Thymus (tissue), 11 donors: ENCODE data around the gene ANKRD55. TPM values are rescaled to one million over a fixed set of nuclear protein-coding genes. Genes with fewer than 3 reads are reported as not detected.
"Not testable (repeated sequence)": the region's sequence is repeated elsewhere in the genome, so short reads cannot be mapped to it uniquely, and the experiment has no call there.

Experiments
- DNase-seq, 9 donors: peaks; one replicate each; pipeline ENCODE4 v3.0.0-alpha.2; 2013; ENCODE audit warnings: low spot score in 9 of 9, low read depth in 6 of 9, missing footprints in 1 of 9
- H3K27ac ChIP-seq, 2 donors: one replicate each; pipeline ENCODE4 v1.5.1; 2013; ENCODE audit warnings: control low read depth in 1 of 2, low read depth in 1 of 2, low read length in 1 of 2, mild to moderate bottlenecking in 1 of 2, moderate library complexity in 1 of 2
- H3K27me3 ChIP-seq, 2 donors: one replicate each; pipeline ENCODE4 v1.5.1; 2013; ENCODE audit warnings: low read length in 1 of 2; ENCODE audit not compliant: control insufficient read depth in 2 of 2, insufficient read depth in 1 of 2
- H3K36me3 ChIP-seq, 2 donors: one replicate each; pipeline ENCODE4 v1.5.1; 2013; ENCODE audit warnings: low read length in 1 of 2, mild to moderate bottlenecking in 1 of 2, moderate library complexity in 1 of 2; ENCODE audit not compliant: control insufficient read depth in 2 of 2, insufficient read depth in 2 of 2
- H3K4me1 ChIP-seq, 2 donors: one replicate each; pipeline ENCODE4 v1.5.1; 2013; ENCODE audit warnings: low read length in 2 of 2; ENCODE audit not compliant: control insufficient read depth in 2 of 2, insufficient read depth in 2 of 2
- H3K4me3 ChIP-seq, 2 donors: one replicate each; pipeline ENCODE4 v1.5.1; 2013; ENCODE audit warnings: low read length in 2 of 2, control low read depth in 1 of 2, mild to moderate bottlenecking in 1 of 2
- H3K9me3 ChIP-seq, 2 donors: one replicate each; pipeline ENCODE4 v1.5.1; 2013; ENCODE audit warnings: low read length in 1 of 2, mild to moderate bottlenecking in 1 of 2; ENCODE audit not compliant: control insufficient read depth in 2 of 2, insufficient read depth in 1 of 2
- WGBS: extraction: QIAGEN DNeasy Blood & Tissue Kit; methylation state at CpG from one replicate; pipeline ENCODE4 v1.1.7; 2013; 5-methylcytosine and 5-hydroxymethylcytosine counted together
- polyA plus RNA-seq: library from polyadenylated mRNA; stranded (reverse); fragments of 200-250 nt; gene quantifications from one replicate; pipeline ENCODE4 v1.2.3, GENCODE V29; 2013
- total RNA-seq: library from RNA; stranded (reverse); fragments of 120-200 nt; gene quantifications from one replicate; pipeline ENCODE4 v1.2.4, GENCODE V29; 2013
- donor health status: healthy.

Gene ANKRD55
- total and polyA plus RNA-seq, 2 donors = 3.5 to 6.7 TPM

DNA sequence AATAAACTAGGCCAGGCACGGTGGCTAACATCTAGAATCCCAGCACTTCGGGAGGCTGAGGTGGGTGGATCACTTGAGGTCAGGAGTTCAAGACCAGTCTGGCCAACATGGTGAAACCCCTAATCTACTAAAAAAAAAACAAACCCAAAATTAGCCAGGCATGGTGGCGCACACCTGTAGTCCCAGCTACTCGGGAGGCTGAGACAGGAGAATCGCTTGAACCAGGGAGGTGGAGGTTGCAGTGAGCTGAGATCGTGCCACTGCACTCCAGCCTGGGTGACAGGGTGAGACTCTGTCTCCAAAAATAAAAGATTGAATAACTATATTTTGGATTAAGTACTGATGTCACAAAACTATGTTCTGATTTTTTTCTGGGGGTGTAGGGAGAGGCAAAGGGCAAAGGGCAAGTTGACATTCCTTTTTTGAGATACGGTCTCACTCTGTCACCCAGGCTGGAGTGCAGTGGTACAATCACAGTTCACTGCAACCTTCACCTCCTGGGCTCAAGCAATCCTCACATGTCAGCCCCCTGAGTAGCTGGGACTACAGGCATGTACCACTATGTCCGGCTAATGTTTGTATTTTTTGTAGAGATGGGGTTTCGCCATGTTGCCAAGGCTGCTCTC, 110.7 kb downstream of the ANKRD55 start:
- DNase-seq, H3K4me3 ChIP-seq, H3K27me3 ChIP-seq, H3K36me3 ChIP-seq, H3K9me3 ChIP-seq, H3K27ac ChIP-seq: not testable (repeated sequence)
- WGBS = 97% methylated on average over 9 of the region's 9 CpGs
- peaks cover 3 to 13% of the 10 kb centered on the region in 2 donors for H3K4me1 ChIP-seq

DNA sequence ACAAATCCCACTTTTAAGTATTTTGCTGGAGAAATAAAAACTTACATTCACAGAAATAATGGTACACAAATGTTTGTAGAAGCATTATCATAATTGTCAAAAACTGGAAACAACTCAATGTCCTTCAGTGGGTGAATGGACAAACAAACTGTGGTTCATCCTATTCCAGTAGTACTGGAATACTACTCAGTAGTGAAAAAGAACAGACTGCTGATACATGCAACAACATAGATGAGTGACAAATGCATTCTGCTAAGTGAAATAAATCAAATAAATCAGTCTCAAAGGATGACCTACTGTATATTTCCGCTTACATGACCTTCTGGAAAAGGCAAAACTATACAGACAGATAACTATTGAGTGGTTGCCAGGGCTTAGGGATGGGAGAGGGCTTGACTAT, 114.1 kb downstream of the ANKRD55 start:
- Histone ChIP-seq H3K9me3 (no peaks in the 10 kb centered on the region), H3K36me3 (no peaks in the 10 kb centered on the region), H3K27me3 (no peaks in the 10 kb centered on the region), H3K4me1 (no peaks in the 10 kb centered on the region), H3K27ac (no peak overlapping the region), H3K4me3 (no peak overlapping the region)
- WGBS = 98% methylated on average over 1 of the region's 1 CpG
- no peak for DNase-seq

DNA sequence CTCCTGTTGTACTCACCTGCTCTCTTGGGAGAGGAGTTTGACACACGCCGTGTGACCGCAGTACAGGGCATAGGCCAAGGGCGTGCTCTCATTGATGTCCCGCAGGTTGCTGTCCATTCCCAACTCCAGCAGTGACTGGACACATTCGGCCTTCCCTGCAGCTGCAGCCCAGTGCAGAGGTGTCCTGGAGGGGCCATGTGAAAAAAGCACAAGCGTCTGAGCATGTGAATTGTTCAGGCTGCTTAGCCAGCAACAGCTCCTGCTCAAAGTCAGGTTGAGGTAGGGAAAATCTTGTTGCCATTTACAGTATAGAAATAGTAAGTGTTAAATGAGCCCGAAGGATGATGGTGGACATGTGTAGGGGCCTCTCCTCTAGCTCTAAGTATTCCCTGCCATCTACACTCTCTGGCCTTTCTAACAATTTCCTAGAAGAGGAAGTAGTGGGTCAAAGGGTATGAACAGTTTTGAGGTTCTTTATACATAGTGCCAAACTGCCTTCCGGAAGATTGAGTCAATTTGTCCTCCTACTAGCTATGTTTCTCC, 116.5 kb downstream of the ANKRD55 start:
- peaks cover 0 to 2% of the 10 kb centered on the region in 2 donors for H3K36me3 ChIP-seq
- H3K4me3 ChIP-seq = no peak overlapping the region
- no peaks in the 10 kb centered on the region for H3K9me3 ChIP-seq
- H3K27ac ChIP-seq = peak overlapping the region in 1 of 2 donors; percentile 31
- no peak for DNase-seq
- no peaks in the 10 kb centered on the region for H3K4me1 ChIP-seq
- H3K27me3 ChIP-seq = no peaks in the 10 kb centered on the region
- WGBS = 93% methylated on average over 9 of the region's 9 CpGs

DNA sequence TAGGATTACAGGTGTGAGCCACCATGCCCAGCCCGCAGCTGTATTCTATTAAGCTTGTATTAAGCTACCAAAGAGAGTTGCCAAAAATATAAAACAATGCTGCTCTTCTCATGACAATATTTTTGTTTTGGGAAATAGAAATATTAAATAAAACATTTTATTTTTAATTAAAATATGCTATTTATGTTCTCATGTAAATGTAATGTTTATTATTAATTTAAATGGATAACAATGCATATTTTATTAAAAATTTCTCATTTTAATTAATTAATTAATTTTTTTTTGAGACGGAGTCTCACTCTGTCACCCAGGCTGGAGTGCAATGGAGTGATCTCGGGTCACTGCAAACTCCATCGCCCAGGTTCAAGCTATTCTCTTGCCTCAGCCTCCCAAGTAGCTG, 117.5 kb downstream of the ANKRD55 start:
- H3K36me3 ChIP-seq = peaks cover 0 to 2% of the 10 kb centered on the region in 2 donors
- DNase-seq = no peak
- H3K27me3 ChIP-seq = no peaks in the 10 kb centered on the region
- H3K9me3 ChIP-seq = no peaks in the 10 kb centered on the region
- H3K4me1 ChIP-seq = no peaks in the 10 kb centered on the region
- no peak overlapping the region for H3K27ac ChIP-seq
- no peak overlapping the region for H3K4me3 ChIP-seq
- WGBS = 97% methylated on average over 4 of the region's 4 CpGs

DNA sequence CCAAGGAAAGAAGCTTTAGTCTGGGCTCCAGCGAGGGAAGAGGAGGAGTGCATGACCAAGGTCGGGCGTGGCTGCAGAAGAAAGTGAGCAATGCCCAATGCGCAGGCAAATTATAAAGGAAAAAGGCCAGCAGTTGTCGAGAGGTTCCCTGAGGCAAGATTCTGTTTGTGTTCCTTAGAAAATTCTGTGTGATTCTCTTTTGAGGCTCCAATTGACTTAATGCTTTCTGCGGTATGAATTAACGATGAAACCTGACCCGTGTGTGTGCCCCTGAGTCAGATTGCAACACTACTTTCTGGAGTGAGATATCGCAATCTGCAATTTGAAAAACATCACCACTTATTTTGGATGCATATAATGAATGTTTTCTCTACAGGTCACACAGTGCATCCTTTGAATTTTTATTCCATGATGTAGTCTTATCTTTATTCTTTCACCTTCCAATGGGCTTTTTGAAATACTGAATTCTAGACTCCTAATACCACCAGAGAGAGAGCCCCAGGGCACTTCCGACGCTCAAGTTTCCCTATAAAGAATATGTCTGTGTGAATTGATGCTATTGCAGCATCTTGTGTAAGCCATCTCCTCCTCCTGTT, 120.5 kb downstream of the ANKRD55 start:
- Histone ChIP-seq H3K27ac (no peak overlapping the region), H3K4me3 (no peak overlapping the region), H3K27me3 (no peaks in the 10 kb centered on the region), H3K36me3 (peaks cover 0 to 2% of the 10 kb centered on the region in 2 donors), H3K4me1 (peaks cover 0 to 9% of the 10 kb centered on the region in 2 donors), H3K9me3 (no peaks in the 10 kb centered on the region)
- no peak for DNase-seq
- 98% methylated on average over 11 of the region's 11 CpGs for WGBS

DNA sequence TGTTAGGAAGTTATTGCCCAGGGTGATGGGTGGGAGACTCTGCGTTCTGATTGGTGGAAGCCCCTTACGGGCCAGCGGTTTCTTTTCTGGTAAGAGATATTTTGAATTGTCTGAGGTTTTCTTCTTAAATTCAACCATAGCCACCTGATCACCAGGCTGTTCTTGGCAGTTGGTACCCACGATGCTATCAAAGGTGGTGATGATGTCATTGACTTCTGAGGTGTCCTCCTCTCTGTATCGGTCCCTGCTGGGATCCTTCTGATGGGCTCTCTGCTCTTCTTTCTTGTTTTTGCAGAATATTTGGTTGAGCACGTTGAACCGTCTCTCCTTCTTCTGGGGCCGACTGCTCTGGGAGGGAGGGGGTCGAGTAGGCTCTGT, 121.7 kb downstream of the ANKRD55 start:
- DNase-seq = no peak
- WGBS = 84% methylated on average over 9 of the region's 9 CpGs
- no peaks in the 10 kb centered on the region for H3K27me3 ChIP-seq

DNA sequence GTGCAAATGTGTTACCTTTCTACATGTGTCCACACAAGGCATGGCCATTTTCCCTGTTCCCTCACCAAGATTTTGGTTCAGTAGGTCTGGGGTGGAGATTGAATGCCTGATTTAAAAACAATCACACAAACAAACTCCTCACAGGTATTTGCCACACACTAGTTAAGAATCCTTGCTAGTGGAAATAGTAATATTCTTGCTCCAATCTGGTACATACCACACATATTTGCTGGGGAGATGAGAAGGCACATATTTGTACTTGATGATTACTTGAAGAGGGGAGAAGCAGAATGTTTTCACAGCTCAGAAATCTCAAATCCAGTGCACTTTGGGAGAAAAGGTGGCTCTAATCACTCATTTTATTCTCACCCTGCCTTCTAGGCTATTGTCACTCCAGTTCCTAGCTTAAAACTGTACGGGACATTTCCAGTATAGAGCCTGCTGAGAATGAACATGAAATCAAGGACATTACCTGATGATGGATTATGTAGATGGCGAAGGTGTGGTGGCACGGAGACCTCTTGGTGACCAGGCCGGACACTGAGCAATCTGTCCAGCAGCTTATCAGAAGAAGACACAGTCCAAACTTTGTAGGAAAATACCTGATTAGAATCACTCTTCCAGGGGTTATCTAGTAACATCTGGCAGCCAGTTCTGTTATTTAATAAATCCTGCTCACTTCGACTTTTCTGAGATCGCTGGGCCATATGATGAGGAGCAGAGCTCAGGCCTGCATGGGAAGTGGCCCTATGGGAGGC, 122.3 kb downstream of the ANKRD55 start:
- DNase-seq = no peak
- H3K9me3 ChIP-seq = no peaks in the 10 kb centered on the region
- 97% methylated on average over 6 of the region's 6 CpGs for WGBS
- H3K4me3 ChIP-seq = no peak overlapping the region
- H3K4me1 ChIP-seq = peaks cover 0 to 16% of the 10 kb centered on the region in 2 donors
- H3K27me3 ChIP-seq = no peaks in the 10 kb centered on the region
- H3K27ac ChIP-seq = no peak overlapping the region
- H3K36me3 ChIP-seq = peaks cover 0 to 2% of the 10 kb centered on the region in 2 donors

More for the DNA sequence above, 121.7 kb downstream of the ANKRD55 start:
- H3K4me1 ChIP-seq = peaks cover 0 to 14% of the 10 kb centered on the region in 2 donors
- peaks cover 0 to 2% of the 10 kb centered on the region in 2 donors for H3K36me3 ChIP-seq
- no peak overlapping the region for H3K4me3 ChIP-seq
- no peak overlapping the region for H3K27ac ChIP-seq
- no peaks in the 10 kb centered on the region for H3K9me3 ChIP-seq

DNA sequence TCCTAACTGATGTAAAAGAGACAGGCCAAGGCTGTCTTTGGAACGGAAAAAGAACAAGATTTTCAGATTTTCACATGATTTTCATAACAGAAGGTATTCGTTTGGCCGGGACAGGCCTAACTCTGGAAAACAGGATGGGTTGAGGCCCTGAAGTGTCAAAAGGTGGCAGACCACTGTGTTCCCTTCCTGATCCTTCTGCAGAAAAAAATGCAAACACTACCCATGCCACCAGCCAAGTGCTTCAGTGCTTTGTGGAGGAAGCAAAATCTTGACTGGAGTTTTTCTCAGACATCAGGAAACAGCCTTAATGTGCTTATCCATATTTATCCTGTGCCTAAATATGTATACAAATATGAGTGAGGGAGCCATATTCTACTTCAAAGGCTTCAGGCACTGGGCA, 124.9 kb downstream of the ANKRD55 start:
- H3K27me3 ChIP-seq = no peaks in the 10 kb centered on the region
- H3K36me3 ChIP-seq = no peaks in the 10 kb centered on the region
- H3K27ac ChIP-seq = peak overlapping the region; percentile 46 to 49
- peaks cover 3 to 20% of the 10 kb centered on the region in 2 donors for H3K4me1 ChIP-seq
- no peak overlapping the region for H3K4me3 ChIP-seq
- no peaks in the 10 kb centered on the region for H3K9me3 ChIP-seq
- DNase-seq = no peak
- 84% methylated on average over 3 of the region's 3 CpGs for WGBS

DNA sequence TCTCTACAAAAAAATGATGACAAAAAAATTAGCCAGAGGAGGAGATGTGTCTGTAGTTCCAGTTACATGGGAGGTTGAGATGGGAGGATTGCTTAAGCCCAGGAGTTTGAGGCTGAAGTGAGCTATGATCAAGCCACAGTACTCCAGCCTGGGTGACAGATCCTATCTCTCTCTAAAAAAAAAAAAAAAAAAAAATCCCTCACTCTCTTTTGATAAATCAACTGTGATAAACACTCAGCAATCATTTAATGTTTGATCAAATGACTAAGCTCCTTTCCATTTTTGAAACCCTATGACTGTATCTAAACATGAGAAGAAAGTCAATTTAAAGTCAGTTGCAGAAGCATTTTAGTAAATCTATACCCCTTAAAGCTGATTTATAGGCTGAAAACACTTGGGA, 126.3 kb downstream of the ANKRD55 start:
- peaks cover 3 to 20% of the 10 kb centered on the region in 2 donors for H3K4me1 ChIP-seq

More for the DNA sequence above, 126.3 kb downstream of the ANKRD55 start:
- Histone ChIP-seq H3K4me3 (no peak overlapping the region), H3K9me3 (no peaks in the 10 kb centered on the region), H3K27me3 (no peaks in the 10 kb centered on the region), H3K27ac (no peak overlapping the region), H3K36me3 (no peaks in the 10 kb centered on the region)
- no peak for DNase-seq
